ENCODE data around the gene RB1. TPM values are rescaled to one million over a fixed set of nuclear protein-coding genes. Genes with fewer than 3 reads are reported as not detected.
A peak's percentile ranks its signal among the peaks of the same experiment; 100 is the strongest.

Gene RB1
- total RNA-seq, 1 donor from 2014 or later = 41.0 TPM

- Histone ChIP-seq H3K9me3 (no peaks in the 10 kb centered on the region), H3K27me3 (no peaks in the 10 kb centered on the region), H3K27ac (no peak overlapping the region), H3K4me1 (peaks cover 23% of the 10 kb centered on the region), H3K36me3 (no peaks in the 10 kb centered on the region), H3K4me3 (no peak overlapping the region)
- no peak for DNase-seq
- peak; percentile 48 for ATAC-seq
- intact Hi-C loops (cut with DNase I) = no loop called here
- TF ChIP-seq CTCF (IDR thresholded peaks at IDR 0.05) = no peak
These were observed 207.1 kb downstream of the RB1 start for GRCh38 chr13:48510698-48511097.

GRCh38 chr13:48511621-48512230 lies 208.2 kb downstream of the RB1 start:
- Histone ChIP-seq H3K27ac (no peak overlapping the region), H3K36me3 (no peaks in the 10 kb centered on the region), H3K4me1 (peaks cover 13% of the 10 kb centered on the region), H3K4me3 (no peak overlapping the region), H3K9me3 (no peaks in the 10 kb centered on the region), H3K27me3 (no peaks in the 10 kb centered on the region)
- intact Hi-C loops (cut with DNase I) = no loop called here
- no peak for ATAC-seq
- TF ChIP-seq CTCF (IDR thresholded peaks at IDR 0.05) = no peak
- DNase-seq = no peak

GRCh38 chr13:48514793-48515192 lies 211.2 kb downstream of the RB1 start:
- no peak for TF ChIP-seq CTCF (IDR thresholded peaks at IDR 0.05)
- DNase-seq (no peak), ATAC-seq (no peak)
- H3K4me1 ChIP-seq = peaks cover 8% of the 10 kb centered on the region
- intact Hi-C loops (cut with DNase I) = no loop called here
- no peak overlapping the region for H3K4me3 ChIP-seq
- no peaks in the 10 kb centered on the region for H3K9me3 ChIP-seq
- peaks cover 4% of the 10 kb centered on the region for H3K36me3 ChIP-seq
- H3K27me3 ChIP-seq = no peaks in the 10 kb centered on the region
- H3K27ac ChIP-seq = no peak overlapping the region

GRCh38 chr13:48515732-48516131 lies 212.2 kb downstream of the RB1 start:
- ATAC-seq = no peak
- DNase-seq = no peak
- H3K27ac ChIP-seq = no peak overlapping the region
- TF ChIP-seq CTCF (IDR thresholded peaks at IDR 0.05) = no peak
- no peaks in the 10 kb centered on the region for H3K27me3 ChIP-seq
- peaks cover 4% of the 10 kb centered on the region for H3K36me3 ChIP-seq
- peaks cover under 1% of the 10 kb centered on the region for H3K4me1 ChIP-seq
- intact Hi-C loops (cut with DNase I) = no loop called here
- H3K4me3 ChIP-seq = no peak overlapping the region
- H3K9me3 ChIP-seq = no peaks in the 10 kb centered on the region

GRCh38 chr13:48518083-48518482 lies 214.5 kb downstream of the RB1 start:
- intact Hi-C loops (cut with DNase I) = no loop called here
- H3K4me1 ChIP-seq = no peaks in the 10 kb centered on the region
- no peak overlapping the region for H3K27ac ChIP-seq
- no peak for DNase-seq
- ATAC-seq = no peak
- H3K9me3 ChIP-seq = no peaks in the 10 kb centered on the region
- H3K27me3 ChIP-seq = no peaks in the 10 kb centered on the region
- H3K36me3 ChIP-seq = peaks cover 15% of the 10 kb centered on the region
- no peak overlapping the region for H3K4me3 ChIP-seq
- TF ChIP-seq CTCF (IDR thresholded peaks at IDR 0.05) = no peak

- intact Hi-C loops (cut with DNase I) = no loop called here
- TF ChIP-seq CTCF (IDR thresholded peaks at IDR 0.05) = no peak
- no peak for ATAC-seq
- H3K36me3 ChIP-seq = peaks cover 9% of the 10 kb centered on the region
- H3K4me3 ChIP-seq = no peak overlapping the region
- H3K27ac ChIP-seq = no peak overlapping the region
- no peaks in the 10 kb centered on the region for H3K27me3 ChIP-seq
- no peaks in the 10 kb centered on the region for H3K9me3 ChIP-seq
- H3K4me1 ChIP-seq = peaks cover 9% of the 10 kb centered on the region
- no peak for DNase-seq
These were observed 222.7 kb downstream of the RB1 start for GRCh38 chr13:48526286-48526685.

Measured in upper lobe of right lung (tissue), 1 donor.